ENCODE measurements around the gene CRY1. TPM values are rescaled to one million over a fixed set of nuclear protein-coding genes. Genes with fewer than 3 reads are reported as not detected.
"Not testable (repeated sequence)": the region's sequence is repeated elsewhere in the genome, so short reads cannot be mapped to it uniquely, and the experiment has no call there.

Gene CRY1
- total RNA-seq, 2 donors from 2014 or later, result 9.5 to 17.2 TPM

GRCh38 chr12:107088912-107089311, 4.4 kb downstream of the CRY1 start:
- intact Hi-C loops (cut with DNase I), result no loop called here
- DNase-seq, result no peak
- no peak for ATAC-seq

- intact Hi-C loops (cut with DNase I), result no loop called here
- ATAC-seq, result no peak
- no peak for DNase-seq
Measured at GRCh38 chr12:107086314-107086713, 7.0 kb downstream of the CRY1 start.

DNA sequence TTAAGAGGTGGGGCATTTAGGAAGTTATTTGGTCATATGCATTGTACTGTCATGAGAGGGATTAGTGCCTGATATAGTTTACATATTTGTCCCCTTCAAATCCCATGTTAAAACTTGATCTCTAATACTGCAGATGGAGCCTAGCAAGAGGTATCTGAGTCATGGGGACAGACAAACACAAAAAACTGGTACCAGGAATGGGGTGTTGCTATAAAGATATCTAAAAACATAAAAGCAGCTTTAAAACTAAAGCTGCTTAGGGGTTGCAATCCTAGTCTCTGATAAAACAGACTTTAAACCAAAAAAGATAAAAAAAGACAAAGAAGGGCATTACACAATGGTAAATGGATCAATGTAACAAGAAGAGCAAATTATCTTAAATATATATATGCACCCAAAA, 11.6 kb downstream of the CRY1 start:
- intact Hi-C loops (cut with DNase I), result no loop called here
- DNase-seq (no peak), ATAC-seq (no peak)

- ATAC-seq, result peak in 1 of 2 donors; percentile 66
- intact Hi-C loops (cut with DNase I), result no loop called here
- DNase-seq, result no peak
Measured at GRCh38 chr12:107080299-107080698, 13.1 kb downstream of the CRY1 start.

DNA sequence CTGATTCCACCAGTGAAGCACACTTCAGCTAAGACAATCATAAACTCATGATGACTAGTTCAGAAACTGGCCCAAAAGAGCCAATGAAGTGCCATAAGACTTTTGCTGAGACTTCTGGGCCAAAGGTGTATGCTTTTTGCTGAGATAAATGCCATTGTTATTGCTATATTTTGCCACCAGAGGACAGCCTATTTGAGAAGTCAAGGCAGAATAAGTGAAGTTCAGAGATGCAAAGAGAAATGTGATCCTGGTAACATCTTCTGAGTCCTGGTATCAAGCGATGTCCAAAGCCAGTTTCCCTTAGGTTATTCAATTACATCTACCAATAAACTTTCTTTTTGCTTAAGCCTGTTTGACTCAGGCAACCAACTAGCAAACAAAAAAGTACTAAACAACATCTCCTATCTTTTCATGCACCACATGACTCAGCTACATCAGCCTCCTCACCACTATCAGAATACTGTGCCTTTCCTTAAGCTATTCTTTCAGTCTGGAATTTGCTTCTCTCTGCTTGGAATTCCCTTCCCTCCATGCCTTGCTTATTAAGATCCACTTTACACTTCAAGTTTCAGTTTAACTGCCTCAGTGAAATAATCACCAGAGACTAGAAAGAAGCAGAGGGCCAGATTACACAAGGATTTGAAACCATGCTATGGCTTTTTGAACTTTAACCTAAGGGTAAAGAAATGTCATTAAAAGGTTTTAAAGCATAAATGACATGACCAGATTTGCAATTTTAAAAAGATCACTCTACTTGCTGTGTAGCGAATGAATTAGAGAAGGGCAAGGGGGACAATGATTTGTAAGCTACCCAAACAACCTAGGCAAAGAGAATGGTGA, 14.0 kb downstream of the CRY1 start:
- DNase-seq, result no peak
- intact Hi-C loops (cut with DNase I), result no loop called here
- ATAC-seq, result peak; percentile 23 to 81

- DNase-seq; intact Hi-C loops (cut with DNase I); ATAC-seq: not testable (repeated sequence)
Measured at GRCh38 chr12:107073266-107073665, 20.1 kb downstream of the CRY1 start.

- DNase-seq, result no peak
- intact Hi-C loops (cut with DNase I), result no loop called here
Measured at GRCh38 chr12:107066691-107067090, 26.7 kb downstream of the CRY1 start.

GRCh38 chr12:107064687-107065086, 28.7 kb downstream of the CRY1 start:
- intact Hi-C loops (cut with DNase I), result no loop called here
- ATAC-seq, result no peak
- DNase-seq, result no peak

More at GRCh38 chr12:107066691-107067090, 26.7 kb downstream of the CRY1 start:
- no peak for ATAC-seq

DNA sequence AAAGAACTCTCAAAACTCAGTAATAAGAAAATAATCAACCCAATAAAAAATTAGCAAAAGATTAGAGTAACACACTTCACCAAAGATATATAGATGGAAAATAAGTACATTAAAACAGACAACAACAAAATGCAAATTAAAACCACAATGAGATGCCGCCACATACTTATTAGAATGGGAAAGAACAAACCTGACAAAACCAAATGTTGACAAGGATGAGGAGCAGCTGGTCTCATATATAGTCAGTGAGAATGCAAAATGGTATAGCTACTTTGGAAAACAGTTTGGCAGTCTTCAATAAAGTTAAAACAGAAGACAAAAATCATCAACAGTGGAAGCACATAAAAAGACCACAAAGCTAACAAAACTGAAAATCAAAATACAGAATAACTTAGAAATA, 29.1 kb downstream of the CRY1 start:
- intact Hi-C loops (cut with DNase I), result no loop called here
- no peak for ATAC-seq

GRCh38 chr12:107058190-107058589, 35.2 kb downstream of the CRY1 start:
- intact Hi-C loops (cut with DNase I), result no loop called here
- no peak for DNase-seq
- peak in 1 of 2 donors; percentile 23 for ATAC-seq

More for the DNA sequence above, 29.1 kb downstream of the CRY1 start:
- DNase-seq, result no peak

DNA sequence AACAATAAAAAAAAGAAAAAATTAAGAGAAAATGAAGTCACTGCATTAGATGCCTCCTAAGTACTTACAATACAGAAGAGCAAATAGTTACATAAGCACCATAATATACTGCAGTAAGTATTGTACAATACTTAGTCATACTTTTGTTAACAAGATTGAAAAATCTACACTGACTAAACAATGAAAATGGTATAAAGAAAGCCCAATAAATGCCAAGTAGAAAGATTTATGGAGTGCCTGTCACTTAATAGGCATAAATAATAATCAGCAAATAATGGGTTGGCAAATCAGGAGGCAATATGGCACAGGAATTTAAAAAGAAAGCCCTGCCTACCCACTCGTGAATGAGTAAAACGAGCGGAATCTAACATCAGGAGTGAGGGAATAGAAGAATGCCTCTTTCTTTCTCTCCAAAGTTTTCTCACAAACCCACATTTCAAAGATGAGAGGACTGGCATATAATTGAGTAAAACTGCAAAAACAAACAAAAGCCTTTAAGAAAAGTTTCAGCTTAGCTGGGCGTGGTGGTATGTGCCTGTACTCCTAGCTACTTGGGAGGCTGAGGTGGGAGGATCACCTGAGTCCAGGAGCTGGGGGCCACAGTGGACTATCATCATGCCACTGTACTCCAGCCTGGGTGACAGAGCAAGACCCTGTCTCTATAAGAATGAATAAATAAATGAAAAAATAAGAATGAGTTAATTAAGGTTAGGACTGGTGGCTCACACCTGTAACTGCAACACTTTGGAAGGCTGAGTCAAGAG, 36.1 kb downstream of the CRY1 start:
- intact Hi-C loops (cut with DNase I), result no loop called here
- no peak for DNase-seq
- ATAC-seq, result peak in 1 of 2 donors; percentile 42

- ATAC-seq (no peak), DNase-seq (no peak)
- intact Hi-C loops (cut with DNase I), result no loop called here
Measured at GRCh38 chr12:107053709-107054108, 39.6 kb downstream of the CRY1 start.

- ATAC-seq (no peak), DNase-seq (no peak)
- intact Hi-C loops (cut with DNase I), result no loop called here
Measured at GRCh38 chr12:107045186-107045585, 48.2 kb downstream of the CRY1 start.

GRCh38 chr12:107042801-107043200, 50.5 kb downstream of the CRY1 start:
- DNase-seq (no peak), ATAC-seq (no peak)
- intact Hi-C loops (cut with DNase I), result no loop called here

GRCh38 chr12:107035733-107036132, 57.6 kb downstream of the CRY1 start:
- intact Hi-C loops (cut with DNase I), result no loop called here
- DNase-seq, result no peak
- ATAC-seq, result no peak

DNA sequence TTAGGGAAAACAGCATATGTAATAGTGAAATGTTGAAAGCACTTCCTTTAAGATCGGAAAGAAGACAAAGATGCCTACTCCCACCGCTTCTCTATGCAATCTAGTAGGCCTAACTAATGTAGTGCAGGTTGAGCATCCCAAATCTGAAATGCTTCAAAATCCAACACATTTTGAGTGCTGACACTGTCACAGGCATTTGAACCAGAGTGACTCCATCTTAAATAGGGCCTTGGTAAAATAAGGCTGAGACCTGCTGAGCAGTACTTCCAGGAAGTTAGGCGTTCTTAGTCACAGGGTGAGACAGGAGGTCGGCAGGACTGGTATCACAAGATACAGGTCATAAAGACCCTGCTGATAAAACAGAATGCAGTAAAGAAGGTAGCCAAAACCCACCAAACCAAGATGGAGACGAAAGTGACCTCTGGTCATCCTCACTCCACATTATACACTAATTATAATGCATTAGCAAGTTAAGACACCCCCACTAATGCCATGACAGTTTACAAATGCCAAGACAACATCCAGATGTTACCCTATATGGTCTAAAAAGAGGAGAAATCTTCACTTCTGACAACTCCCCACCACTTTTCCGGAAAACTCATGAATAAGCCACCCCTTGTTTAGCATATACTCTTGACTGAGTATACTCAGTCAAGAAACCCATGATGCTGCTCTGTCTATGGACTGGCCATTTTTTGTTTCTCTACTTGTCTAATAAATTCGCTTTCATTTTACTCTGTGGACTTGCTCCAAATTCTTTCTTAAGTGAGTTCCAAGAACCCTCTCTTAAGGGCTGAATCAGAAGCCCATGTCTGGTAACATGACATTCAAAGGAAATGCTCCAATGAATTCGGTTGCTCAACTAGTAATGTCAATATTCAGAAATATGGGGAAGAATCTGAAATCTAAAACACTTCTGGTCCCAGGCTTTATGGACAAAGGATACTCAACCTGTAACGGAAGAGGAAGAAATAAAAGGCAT, 59.3 kb downstream of the CRY1 start:
- ATAC-seq, result no peak
- intact Hi-C loops (cut with DNase I), result no loop called here

DNA sequence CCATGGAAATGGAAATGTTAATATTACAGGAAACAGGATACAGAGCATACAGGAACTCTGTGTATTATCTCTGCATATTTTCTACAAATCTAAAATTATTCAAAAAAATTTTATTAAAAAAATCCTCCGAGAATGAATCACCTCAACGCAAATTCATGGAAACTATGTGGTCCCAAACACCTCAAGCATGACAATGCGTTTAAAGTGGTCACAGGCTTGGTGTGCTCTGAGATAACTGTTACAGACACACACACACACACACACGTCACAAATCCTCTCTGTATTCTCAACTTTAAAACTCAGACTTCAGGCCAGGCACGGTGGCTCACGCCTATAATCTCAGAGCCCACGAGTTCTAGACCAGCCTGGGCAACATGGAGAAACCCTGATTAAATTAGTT, 61.1 kb downstream of the CRY1 start:
- ATAC-seq, result no peak
- intact Hi-C loops (cut with DNase I), result no loop called here

More for the DNA sequence above, 59.3 kb downstream of the CRY1 start:
- DNase-seq, result no peak

GRCh38 chr12:107031061-107031460, 62.3 kb downstream of the CRY1 start:
- no peak for ATAC-seq
- no peak for DNase-seq
- intact Hi-C loops (cut with DNase I), result no loop called here

More for the DNA sequence above, 61.1 kb downstream of the CRY1 start:
- DNase-seq, result no peak

- no peak for ATAC-seq
- DNase-seq, result no peak
- intact Hi-C loops (cut with DNase I), result no loop called here
Measured at GRCh38 chr12:107029081-107029480, 64.3 kb downstream of the CRY1 start.
